Psoas muscle (tissue), 8 donors: Measurements from ENCODE around the gene DPP10. TPM values are rescaled to one million over a fixed set of nuclear protein-coding genes. Genes with fewer than 3 reads are reported as not detected.

Experiments used
- ATAC-seq, 4 donors: fragments of 200-7000 bp; cut with Tn5 transposase; one replicate each; pipeline ENCODE4 v1.9.1; 2020; ENCODE audit warnings: moderate library complexity in 3 of 4, mild to moderate bottlenecking in 2 of 4
- DNase-seq, 2 donors: peaks; one replicate each; pipeline ENCODE4 v3.0.0-alpha.2; 2020
- H3K27ac ChIP-seq: fragments of 200-600 bp; one replicate; pipeline ENCODE4 v1.8.0; 2022
- H3K27me3 ChIP-seq, 3 donors: fragments of 200-600 bp in 1 of 3; one replicate each; pipeline versions ENCODE4 v1.6.1 to v1.8.0; 2013 to 2022; ENCODE audit warnings: low read length in 2 of 3, mild to moderate bottlenecking in 2 of 3, moderate library complexity in 1 of 3; ENCODE audit not compliant: insufficient read depth in 3 of 3
- H3K36me3 ChIP-seq, 2 donors: fragments of 200-600 bp in 1 of 2; one replicate each; pipeline versions ENCODE4 v1.6.1 to v1.8.0; 2013 to 2022; ENCODE audit warnings: low read depth in 1 of 2, mild to moderate bottlenecking in 1 of 2, moderate library complexity in 1 of 2; ENCODE audit not compliant: insufficient read depth in 1 of 2
- H3K4me1 ChIP-seq: fragments of 200-600 bp; one replicate; pipeline ENCODE4 v1.8.0; 2022
- H3K4me3 ChIP-seq: fragments of 200-600 bp; one replicate; pipeline ENCODE4 v1.8.0; 2022; ENCODE audit warnings: mild to moderate bottlenecking
- H3K9me3 ChIP-seq: fragments of 200-600 bp; one replicate; pipeline ENCODE4 v1.8.0; 2022
- CTCF ChIP-seq: fragments of 200-600 bp; IDR thresholded peaks from one replicate; pipeline ENCODE4 v1.8.0; 2022; ENCODE audit warnings: antibody characterized with exemption
- WGBS, 3 donors: extraction: QIAGEN DNeasy Blood & Tissue Kit; methylation state at CpG; one replicate each; pipeline versions ENCODE4 v1.1.6 to v1.1.7; 2013; 5-methylcytosine and 5-hydroxymethylcytosine counted together
- intact Hi-C, 2 donors: fragments of 100-400 bp; cut with DNase I; formaldehyde crosslinking; loops; one replicate each; pipeline versions ENCODE4 v1.11.0 to v1.14.2; 2022
- polyA plus RNA-seq, 3 donors: library from polyadenylated mRNA; stranded (reverse); fragments of 200-250 nt; gene quantifications; one replicate each; pipeline ENCODE4 v1.2.3, GENCODE V29; 2013
- total RNA-seq, 4 donors: library from RNA; stranded (reverse); fragmentation: NEBNext Ultra II Directional in 2 of 4; extraction: Animal tissue kit (Norgen Biotek cat#: 25700) in 2 of 4; gene quantifications; one replicate each; pipeline versions ENCODE4 v1.2.1 to v1.2.4, GENCODE V29; 2021 to 2023
- donor health status: healthy with polysubstance abuse.
- donor health status: DM: no; HTN: no; CAD: no; lungs with moderate emphysema.
- donor health status: Bipolar disorder and iron deficiency.
- donor health status: healthy.
- donor health status: DM: yes; HTN: yes; CAD: no.
- donor health status: DM: no; HTN: no; CAD: no.
- donor health status: DM: no; HTN: no; CAD: no.
- donor health status: DM: yes; HTN: yes; CAD: no.

DPP10 gene
- total and polyA plus RNA-seq, 7 donors = 0.01 to 0.11 TPM; not detected in 5

- DNase-seq = no peak
- no peaks in the 10 kb centered on the region for H3K36me3 ChIP-seq
- no peaks in the 10 kb centered on the region for H3K9me3 ChIP-seq
- ATAC-seq = no peak
- TF ChIP-seq CTCF = no peak
- H3K27me3 ChIP-seq = no peaks in the 10 kb centered on the region
- H3K4me1 ChIP-seq = no peaks in the 10 kb centered on the region
- intact Hi-C loops = no loop called here
- no peak overlapping the region for H3K27ac ChIP-seq
- 61 to 73% (median 67%) methylated on average over 4 of the region's 4 CpGs for WGBS, 3 donors
- no peak overlapping the region for H3K4me3 ChIP-seq
Measured at GRCh38 chr2:114769110-114769509, 326.7 kb downstream of the DPP10 start.

- no peak for TF ChIP-seq CTCF
- H3K4me1 ChIP-seq = no peaks in the 10 kb centered on the region
- DNase-seq (no peak), ATAC-seq (no peak)
- no peaks in the 10 kb centered on the region for H3K27me3 ChIP-seq
- no peak overlapping the region for H3K27ac ChIP-seq
- no peak overlapping the region for H3K4me3 ChIP-seq
- intact Hi-C loops = no loop called here
- H3K36me3 ChIP-seq = no peaks in the 10 kb centered on the region
- no peaks in the 10 kb centered on the region for H3K9me3 ChIP-seq
- 81 to 82% (median 82%) methylated on average over 2 of the region's 2 CpGs for WGBS, 3 donors
Measured at GRCh38 chr2:114769991-114770390, 327.6 kb downstream of the DPP10 start.

- Histone ChIP-seq H3K27ac (no peak overlapping the region), H3K36me3 (no peaks in the 10 kb centered on the region), H3K27me3 (no peaks in the 10 kb centered on the region), H3K9me3 (no peaks in the 10 kb centered on the region), H3K4me1 (no peaks in the 10 kb centered on the region), H3K4me3 (no peak overlapping the region)
- 18 to 21% (median 20%) methylated on average over 1 of the region's 1 CpG for WGBS, 3 donors
- intact Hi-C loops = no loop called here
- DNase-seq = no peak
- ATAC-seq = no peak
- TF ChIP-seq CTCF = no peak
Measured at GRCh38 chr2:114784046-114784445, 341.6 kb downstream of the DPP10 start.

GRCh38 chr2:114784890-114785583, 342.6 kb downstream of the DPP10 start:
- Histone ChIP-seq H3K36me3 (no peaks in the 10 kb centered on the region), H3K4me1 (no peaks in the 10 kb centered on the region), H3K27ac (no peak overlapping the region), H3K9me3 (no peaks in the 10 kb centered on the region), H3K4me3 (no peak overlapping the region), H3K27me3 (no peaks in the 10 kb centered on the region)
- DNase-seq (no peak), ATAC-seq (no peak)
- intact Hi-C loops = no loop called here
- no peak for TF ChIP-seq CTCF
- WGBS, 3 donors = 35% methylated on average over 6 of the region's 6 CpGs

- no peak for TF ChIP-seq CTCF
- Histone ChIP-seq H3K27ac (no peak overlapping the region), H3K36me3 (no peaks in the 10 kb centered on the region), H3K27me3 (no peaks in the 10 kb centered on the region), H3K9me3 (no peaks in the 10 kb centered on the region), H3K4me3 (no peak overlapping the region), H3K4me1 (no peaks in the 10 kb centered on the region)
- intact Hi-C loops = no loop called here
- WGBS, 3 donors = 75 to 80% (median 76%) methylated on average over 5 of the region's 5 CpGs
- no peak for DNase-seq
- ATAC-seq = no peak
Measured at GRCh38 chr2:114786901-114787300, 344.5 kb downstream of the DPP10 start.
